Measurements from ENCODE around the gene ALDOB.

Gene ALDOB

DNA sequence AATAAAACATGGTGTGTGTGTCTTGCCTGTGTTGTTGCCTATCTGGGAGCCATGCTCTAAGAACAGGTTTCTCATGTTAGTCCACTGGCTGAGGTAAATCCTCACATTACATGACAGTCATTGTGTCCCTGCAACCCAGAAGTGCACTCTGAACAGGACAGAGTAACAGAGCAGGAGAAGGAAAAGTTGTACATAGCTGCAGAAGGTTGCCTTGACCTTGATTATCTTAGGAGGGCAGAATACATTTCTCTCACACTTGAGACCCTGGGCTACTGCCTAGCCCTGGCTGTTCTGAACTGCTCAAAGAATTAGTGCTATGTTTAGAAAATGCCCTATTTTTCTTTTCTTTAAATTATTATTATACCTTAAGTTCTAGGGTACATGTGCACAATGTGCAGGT lies 20.0 kb downstream of the ALDOB start:
- no peak for TF ChIP-seq ESRRG (CRISPR knock-in tag; IDR thresholded peaks at IDR 0.05)
- ATAC-seq, result no peak

GRCh38 chr9:101414839-101415238 lies 20.7 kb downstream of the ALDOB start:
- no peak for ATAC-seq
- TF ChIP-seq TCF4 (CRISPR knock-in tag; IDR thresholded peaks at IDR 0.05; ENCODE audit: borderline replicate concordance) (no peak), ISL1 (CRISPR knock-in tag; IDR thresholded peaks at IDR 0.05) (no peak), SNAI2 (CRISPR knock-in tag; IDR thresholded peaks at IDR 0.05) (no peak), ESRRG (CRISPR knock-in tag; IDR thresholded peaks at IDR 0.05) (no peak), ZFP3 (CRISPR knock-in tag; IDR thresholded peaks at IDR 0.05) (no peak), PPARA (CRISPR knock-in tag; IDR thresholded peaks at IDR 0.05; ENCODE audit: borderline replicate concordance) (no peak), ARNTL (CRISPR knock-in tag; IDR thresholded peaks at IDR 0.05; ENCODE audit: borderline replicate concordance, low read depth) (no peak), RARB (CRISPR knock-in tag; IDR thresholded peaks at IDR 0.05) (no peak), OSR1 (CRISPR knock-in tag; IDR thresholded peaks at IDR 0.05) (no peak), ZNF8 (CRISPR knock-in tag; IDR thresholded peaks at IDR 0.05) (no peak), ZNF565 (CRISPR knock-in tag; conservative IDR thresholded peaks at IDR 0.05; ENCODE audit: low read depth) (no peak), ZNF70 (CRISPR knock-in tag; IDR thresholded peaks at IDR 0.05) (no peak), TOX (CRISPR knock-in tag; IDR thresholded peaks at IDR 0.05; ENCODE audit: borderline replicate concordance) (no peak), ZC3H10 (CRISPR knock-in tag; IDR thresholded peaks at IDR 0.05) (no peak), CSDC2 (CRISPR knock-in tag; IDR thresholded peaks at IDR 0.05) (no peak), ZFP30 (CRISPR knock-in tag; IDR thresholded peaks at IDR 0.05) (no peak), CREB5 (CRISPR knock-in tag; IDR thresholded peaks at IDR 0.05; ENCODE audit: low read depth) (no peak)
- TF ChIP-seq, protein P1, sequence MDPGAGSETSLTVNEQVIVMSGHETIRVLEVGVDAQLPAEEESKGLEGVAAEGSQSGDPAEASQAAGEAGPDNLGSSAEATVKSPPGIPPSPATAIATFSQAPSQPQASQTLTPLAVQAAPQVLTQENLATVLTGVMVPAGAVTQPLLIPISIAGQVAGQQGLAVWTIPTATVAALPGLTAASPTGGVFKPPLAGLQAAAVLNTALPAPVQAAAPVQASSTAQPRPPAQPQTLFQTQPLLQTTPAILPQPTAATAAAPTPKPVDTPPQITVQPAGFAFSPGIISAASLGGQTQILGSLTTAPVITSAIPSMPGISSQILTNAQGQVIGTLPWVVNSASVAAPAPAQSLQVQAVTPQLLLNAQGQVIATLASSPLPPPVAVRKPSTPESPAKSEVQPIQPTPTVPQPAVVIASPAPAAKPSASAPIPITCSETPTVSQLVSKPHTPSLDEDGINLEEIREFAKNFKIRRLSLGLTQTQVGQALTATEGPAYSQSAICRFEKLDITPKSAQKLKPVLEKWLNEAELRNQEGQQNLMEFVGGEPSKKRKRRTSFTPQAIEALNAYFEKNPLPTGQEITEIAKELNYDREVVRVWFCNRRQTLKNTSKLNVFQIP (CRISPR knock-in tag; IDR thresholded peaks at IDR 0.05; ENCODE audit: borderline replicate concordance, low read depth), result no peak
- TF ChIP-seq, protein P2, sequence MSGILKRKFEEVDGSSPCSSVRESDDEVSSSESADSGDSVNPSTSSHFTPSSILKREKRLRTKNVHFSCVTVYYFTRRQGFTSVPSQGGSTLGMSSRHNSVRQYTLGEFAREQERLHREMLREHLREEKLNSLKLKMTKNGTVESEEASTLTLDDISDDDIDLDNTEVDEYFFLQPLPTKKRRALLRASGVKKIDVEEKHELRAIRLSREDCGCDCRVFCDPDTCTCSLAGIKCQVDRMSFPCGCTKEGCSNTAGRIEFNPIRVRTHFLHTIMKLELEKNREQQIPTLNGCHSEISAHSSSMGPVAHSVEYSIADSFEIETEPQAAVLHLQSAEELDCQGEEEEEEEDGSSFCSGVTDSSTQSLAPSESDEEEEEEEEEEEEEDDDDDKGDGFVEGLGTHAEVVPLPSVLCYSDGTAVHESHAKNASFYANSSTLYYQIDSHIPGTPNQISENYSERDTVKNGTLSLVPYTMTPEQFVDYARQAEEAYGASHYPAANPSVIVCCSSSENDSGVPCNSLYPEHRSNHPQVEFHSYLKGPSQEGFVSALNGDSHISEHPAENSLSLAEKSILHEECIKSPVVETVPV (CRISPR knock-in tag; IDR thresholded peaks at IDR 0.05), result no peak
- TF ChIP-seq, protein P3, sequence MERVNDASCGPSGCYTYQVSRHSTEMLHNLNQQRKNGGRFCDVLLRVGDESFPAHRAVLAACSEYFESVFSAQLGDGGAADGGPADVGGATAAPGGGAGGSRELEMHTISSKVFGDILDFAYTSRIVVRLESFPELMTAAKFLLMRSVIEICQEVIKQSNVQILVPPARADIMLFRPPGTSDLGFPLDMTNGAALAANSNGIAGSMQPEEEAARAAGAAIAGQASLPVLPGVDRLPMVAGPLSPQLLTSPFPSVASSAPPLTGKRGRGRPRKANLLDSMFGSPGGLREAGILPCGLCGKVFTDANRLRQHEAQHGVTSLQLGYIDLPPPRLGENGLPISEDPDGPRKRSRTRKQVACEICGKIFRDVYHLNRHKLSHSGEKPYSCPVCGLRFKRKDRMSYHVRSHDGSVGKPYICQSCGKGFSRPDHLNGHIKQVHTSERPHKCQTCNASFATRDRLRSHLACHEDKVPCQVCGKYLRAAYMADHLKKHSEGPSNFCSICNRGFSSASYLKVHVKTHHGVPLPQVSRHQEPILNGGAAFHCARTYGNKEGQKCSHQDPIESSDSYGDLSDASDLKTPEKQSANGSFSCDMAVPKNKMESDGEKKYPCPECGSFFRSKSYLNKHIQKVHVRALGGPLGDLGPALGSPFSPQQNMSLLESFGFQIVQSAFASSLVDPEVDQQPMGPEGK (CRISPR knock-in tag; IDR thresholded peaks at IDR 0.05; ENCODE audit: borderline replicate concordance), result no peak

DNA sequence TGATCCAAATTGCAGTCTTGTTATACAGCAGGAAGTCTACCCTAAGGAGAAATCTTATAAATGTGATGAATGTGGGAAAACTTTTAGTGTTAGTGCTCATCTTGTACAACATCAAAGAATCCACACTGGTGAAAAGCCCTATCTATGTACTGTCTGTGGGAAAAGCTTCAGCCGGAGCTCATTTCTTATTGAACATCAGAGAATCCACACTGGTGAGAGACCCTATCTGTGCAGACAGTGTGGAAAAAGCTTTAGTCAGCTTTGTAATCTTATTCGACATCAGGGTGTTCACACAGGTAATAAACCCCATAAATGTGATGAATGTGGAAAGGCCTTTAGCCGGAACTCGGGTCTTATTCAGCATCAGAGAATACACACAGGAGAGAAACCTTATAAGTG lies 26.5 kb downstream of the ALDOB start:
- ATAC-seq, result no peak
- TF ChIP-seq OSR1 (CRISPR knock-in tag; IDR thresholded peaks at IDR 0.05), result no peak
- TF ChIP-seq, protein P3 (CRISPR knock-in tag; IDR thresholded peaks at IDR 0.05; ENCODE audit: borderline replicate concordance), result no peak
- TF ChIP-seq TOX (CRISPR knock-in tag; IDR thresholded peaks at IDR 0.05; ENCODE audit: borderline replicate concordance), result no peak
- no peak for TF ChIP-seq PPARA (CRISPR knock-in tag; IDR thresholded peaks at IDR 0.05; ENCODE audit: borderline replicate concordance)
- no peak for TF ChIP-seq SNAI2 (CRISPR knock-in tag; IDR thresholded peaks at IDR 0.05)
- TF ChIP-seq ZC3H10 (CRISPR knock-in tag; IDR thresholded peaks at IDR 0.05), result no peak
- no peak for TF ChIP-seq CREB5 (CRISPR knock-in tag; IDR thresholded peaks at IDR 0.05; ENCODE audit: low read depth)
- TF ChIP-seq TCF4 (CRISPR knock-in tag; IDR thresholded peaks at IDR 0.05; ENCODE audit: borderline replicate concordance), result no peak
- TF ChIP-seq, protein P2 (CRISPR knock-in tag; IDR thresholded peaks at IDR 0.05), result no peak
- no peak for TF ChIP-seq GLIS3 (CRISPR knock-in tag; IDR thresholded peaks at IDR 0.05)
- TF ChIP-seq ESRRG (CRISPR knock-in tag; IDR thresholded peaks at IDR 0.05), result no peak
- TF ChIP-seq RARB (CRISPR knock-in tag; IDR thresholded peaks at IDR 0.05), result no peak
- TF ChIP-seq ISL1 (CRISPR knock-in tag; IDR thresholded peaks at IDR 0.05), result no peak
- TF ChIP-seq, protein P4, sequence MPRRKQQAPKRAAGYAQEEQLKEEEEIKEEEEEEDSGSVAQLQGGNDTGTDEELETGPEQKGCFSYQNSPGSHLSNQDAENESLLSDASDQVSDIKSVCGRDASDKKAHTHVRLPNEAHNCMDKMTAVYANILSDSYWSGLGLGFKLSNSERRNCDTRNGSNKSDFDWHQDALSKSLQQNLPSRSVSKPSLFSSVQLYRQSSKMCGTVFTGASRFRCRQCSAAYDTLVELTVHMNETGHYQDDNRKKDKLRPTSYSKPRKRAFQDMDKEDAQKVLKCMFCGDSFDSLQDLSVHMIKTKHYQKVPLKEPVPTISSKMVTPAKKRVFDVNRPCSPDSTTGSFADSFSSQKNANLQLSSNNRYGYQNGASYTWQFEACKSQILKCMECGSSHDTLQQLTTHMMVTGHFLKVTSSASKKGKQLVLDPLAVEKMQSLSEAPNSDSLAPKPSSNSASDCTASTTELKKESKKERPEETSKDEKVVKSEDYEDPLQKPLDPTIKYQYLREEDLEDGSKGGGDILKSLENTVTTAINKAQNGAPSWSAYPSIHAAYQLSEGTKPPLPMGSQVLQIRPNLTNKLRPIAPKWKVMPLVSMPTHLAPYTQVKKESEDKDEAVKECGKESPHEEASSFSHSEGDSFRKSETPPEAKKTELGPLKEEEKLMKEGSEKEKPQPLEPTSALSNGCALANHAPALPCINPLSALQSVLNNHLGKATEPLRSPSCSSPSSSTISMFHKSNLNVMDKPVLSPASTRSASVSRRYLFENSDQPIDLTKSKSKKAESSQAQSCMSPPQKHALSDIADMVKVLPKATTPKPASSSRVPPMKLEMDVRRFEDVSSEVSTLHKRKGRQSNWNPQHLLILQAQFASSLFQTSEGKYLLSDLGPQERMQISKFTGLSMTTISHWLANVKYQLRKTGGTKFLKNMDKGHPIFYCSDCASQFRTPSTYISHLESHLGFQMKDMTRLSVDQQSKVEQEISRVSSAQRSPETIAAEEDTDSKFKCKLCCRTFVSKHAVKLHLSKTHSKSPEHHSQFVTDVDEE (CRISPR knock-in tag; IDR thresholded peaks at IDR 0.05), result no peak
